Mesangial cell (primary cell): ENCODE results near the gene CCDC179. TPM values are rescaled to one million over a fixed set of nuclear protein-coding genes. Genes with fewer than 3 reads are reported as not detected.

ENCODE experiments used
- total RNA-seq: library from RNA; depleted of rRNA; stranded (reverse); fragments of >200 nt; gene quantifications from 2 replicates; pipeline ENCODE4 v1.2.3, GENCODE V29; 2015

Gene CCDC179
- not detected in 2 replicates for total RNA-seq

DNA sequence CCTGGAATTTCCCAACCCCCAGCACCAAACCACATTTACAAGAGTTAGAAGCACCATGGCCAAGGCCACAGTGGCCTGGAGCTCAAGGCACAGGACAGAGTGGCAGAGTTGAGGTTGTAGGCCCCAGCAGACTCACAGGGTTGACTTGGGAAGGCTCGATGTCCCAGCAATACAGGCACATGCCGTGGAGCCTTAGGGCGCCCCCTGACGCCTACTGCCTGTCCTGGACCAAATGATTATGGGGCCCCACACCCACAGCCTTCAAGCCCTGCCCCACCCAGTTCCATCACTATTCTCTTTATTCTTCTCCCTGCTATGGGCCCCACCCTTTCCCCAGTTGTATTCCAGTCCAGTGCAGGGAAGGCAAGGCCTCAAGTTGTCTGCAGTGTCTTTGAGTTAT lies at the start of gene CCDC179:
Gene CCDC179, minus strand, starts transcription at position 234 of the 400 bp plus-strand sequence. Its CDS starts 53 bp downstream, at position 181.

DNA sequence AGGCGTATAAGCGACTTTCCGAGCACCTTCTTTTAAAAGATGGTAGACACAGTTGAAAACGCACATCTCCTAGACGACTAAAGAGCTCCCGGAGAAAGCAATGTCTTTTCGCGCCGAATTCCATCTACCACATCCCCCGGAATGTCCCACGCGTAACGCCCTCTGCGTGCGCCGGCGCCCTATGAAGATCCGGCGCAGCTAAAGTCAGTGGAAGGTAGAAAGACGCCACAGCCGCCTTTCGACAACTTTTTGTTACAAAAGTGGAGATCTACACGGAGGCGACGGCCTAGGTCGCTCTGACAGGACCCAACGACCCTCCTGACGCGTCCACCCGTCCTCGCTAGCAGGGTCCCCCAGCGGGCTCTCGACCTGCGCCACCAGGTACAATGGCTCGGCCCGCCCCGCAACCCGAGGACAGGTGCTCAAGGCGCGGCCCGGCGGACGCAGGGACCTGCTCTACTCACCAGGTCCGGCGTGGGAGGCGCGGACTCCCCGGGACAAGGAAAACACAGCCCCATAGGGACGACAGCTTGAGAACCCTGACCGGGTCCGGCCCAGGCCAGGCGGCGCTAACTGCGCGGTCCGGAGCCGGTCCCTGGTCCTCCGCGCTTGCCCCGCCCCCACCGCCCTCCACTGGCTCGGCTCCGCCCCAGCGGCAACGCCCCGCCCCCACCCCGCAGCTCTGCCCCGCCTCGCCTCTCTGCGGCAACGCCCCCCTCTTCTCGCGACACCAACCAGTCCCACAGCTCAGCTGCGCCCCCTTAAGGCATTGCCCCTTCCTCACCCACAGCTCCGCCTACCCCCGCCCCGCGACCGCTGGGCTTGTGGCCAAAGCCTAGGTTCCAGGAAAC lies 30.8 kb downstream of the CCDC179 start, which contains the start of gene SVIP:
Gene SVIP, minus strand, starts transcription at position 571 of the 851 bp plus-strand sequence. Its CDS starts 53 bp downstream, at position 518.

Other genes starting within 250 kb of the CCDC179 start
- 8.8 and 16.4 TPM in 2 replicates for gene FANCF, start 234.7 kb downstream of the CCDC179 start, total RNA-seq
- 1.9 and 2.4 TPM in 2 replicates for gene GAS2, start 193.9 kb downstream of the CCDC179 start, total RNA-seq
- gene SVIP, start 30.7 kb downstream of the CCDC179 start, total RNA-seq: 3.3 and 4.6 TPM in 2 replicates